HG02763 (cell line): Measurements from ENCODE around the gene LRRC3.

Experiments
- ATAC-seq: cut with Tn5 transposase; IDR thresholded peaks from one replicate; pipeline ENCODE4 v1.9.1; 2021; ENCODE audit warnings: mild to moderate bottlenecking, moderate library complexity; ENCODE audit not compliant: unreplicated experiment

The LRRC3 gene

DNA sequence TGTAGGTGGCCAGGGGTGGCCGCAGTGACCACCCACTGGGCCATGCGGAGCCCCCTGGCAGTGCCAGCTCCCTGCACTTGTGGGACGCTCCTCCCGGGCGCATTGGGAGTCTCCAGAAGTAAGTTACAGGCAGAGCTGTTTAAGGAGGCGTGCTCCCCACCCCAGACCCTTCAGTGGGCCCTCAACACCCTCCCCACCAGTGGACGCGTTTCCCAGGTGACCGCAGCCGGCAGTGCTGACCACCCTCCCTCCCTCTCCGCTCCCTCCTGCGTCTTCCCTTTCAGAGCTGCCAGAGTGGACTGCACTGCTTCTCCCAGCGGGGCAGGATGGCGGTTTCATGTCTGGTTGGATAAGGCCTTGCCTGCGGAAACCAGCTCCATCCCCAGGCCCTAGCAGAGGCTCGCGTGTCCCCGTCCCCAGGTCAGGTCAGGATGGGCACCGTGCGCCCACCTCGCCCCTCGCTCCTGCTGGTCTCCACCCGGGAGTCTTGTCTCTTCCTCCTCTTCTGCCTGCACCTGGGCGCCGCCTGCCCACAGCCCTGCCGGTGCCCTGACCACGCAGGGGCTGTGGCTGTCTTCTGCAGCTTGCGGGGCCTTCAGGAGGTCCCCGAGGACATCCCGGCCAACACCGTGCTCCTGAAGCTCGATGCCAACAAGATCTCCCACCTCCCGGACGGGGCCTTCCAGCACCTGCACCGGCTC, 1.1 kb downstream of the LRRC3 start:
- ATAC-seq, result no peak

DNA sequence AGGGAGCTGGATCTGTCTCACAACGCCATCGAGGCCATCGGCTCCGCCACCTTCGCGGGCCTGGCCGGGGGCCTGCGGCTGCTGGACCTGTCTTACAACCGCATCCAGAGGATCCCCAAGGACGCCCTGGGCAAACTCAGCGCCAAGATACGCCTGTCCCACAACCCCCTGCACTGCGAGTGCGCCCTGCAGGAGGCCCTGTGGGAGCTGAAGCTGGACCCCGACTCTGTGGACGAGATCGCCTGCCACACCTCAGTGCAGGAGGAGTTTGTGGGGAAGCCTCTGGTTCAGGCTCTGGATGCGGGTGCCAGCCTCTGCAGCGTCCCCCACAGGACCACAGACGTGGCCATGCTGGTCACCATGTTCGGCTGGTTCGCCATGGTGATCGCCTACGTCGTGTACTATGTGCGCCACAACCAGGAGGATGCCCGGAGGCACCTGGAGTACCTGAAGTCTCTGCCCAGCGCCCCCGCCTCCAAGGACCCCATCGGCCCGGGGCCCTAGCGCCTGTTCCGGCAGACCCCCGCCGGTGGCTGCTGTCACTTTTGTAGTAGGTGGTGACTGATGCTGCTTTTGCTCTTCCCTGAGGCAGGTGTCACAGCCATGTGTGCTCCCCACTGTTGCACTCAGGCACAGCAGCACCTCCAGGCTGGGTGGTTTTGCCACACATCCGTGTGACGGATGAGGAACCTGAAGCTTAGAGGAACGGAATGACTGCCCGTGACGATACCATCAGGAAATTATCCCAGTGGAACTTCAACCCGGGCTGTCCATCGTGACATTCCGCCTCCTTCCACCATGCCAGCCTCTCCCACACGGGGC, 1.8 kb downstream of the LRRC3 start:
- no peak for ATAC-seq

DNA sequence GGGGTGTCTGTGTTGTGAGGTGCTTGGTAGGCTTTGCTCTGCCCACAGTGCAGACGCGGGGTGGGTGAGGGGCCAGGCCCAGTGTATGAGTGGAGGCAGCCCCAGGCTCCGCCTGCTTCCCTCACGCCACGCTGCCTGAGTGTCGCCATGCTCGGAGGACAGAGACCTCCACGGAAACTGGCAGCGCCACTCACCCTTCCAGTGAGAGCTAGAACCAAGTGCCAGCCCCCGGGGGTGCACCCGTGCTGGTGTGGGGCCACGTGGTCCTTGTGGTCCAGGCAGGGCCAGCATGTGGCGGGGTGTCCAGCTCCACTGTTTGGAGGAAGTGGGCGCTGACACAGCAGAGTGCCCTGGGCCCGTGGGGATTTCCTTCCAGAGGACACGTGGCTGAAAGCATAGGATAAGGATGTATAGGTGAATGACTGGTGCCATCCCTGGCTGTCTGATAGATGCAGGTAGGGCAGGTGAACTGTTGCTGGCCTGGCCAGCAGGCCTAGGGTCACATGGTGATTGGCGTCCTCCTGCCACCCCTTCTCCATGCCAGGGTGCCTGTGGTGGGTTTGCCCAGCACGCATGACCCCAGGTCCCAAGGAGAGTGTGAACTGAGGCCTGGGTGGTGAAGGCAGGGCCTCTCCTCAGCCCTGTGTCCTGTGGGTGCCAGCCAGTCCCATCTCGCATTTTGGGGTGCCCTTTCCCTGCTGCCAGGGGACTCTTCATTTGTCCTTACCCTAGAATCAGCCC, 3.8 kb downstream of the LRRC3 start:
- ATAC-seq, result no peak

DNA sequence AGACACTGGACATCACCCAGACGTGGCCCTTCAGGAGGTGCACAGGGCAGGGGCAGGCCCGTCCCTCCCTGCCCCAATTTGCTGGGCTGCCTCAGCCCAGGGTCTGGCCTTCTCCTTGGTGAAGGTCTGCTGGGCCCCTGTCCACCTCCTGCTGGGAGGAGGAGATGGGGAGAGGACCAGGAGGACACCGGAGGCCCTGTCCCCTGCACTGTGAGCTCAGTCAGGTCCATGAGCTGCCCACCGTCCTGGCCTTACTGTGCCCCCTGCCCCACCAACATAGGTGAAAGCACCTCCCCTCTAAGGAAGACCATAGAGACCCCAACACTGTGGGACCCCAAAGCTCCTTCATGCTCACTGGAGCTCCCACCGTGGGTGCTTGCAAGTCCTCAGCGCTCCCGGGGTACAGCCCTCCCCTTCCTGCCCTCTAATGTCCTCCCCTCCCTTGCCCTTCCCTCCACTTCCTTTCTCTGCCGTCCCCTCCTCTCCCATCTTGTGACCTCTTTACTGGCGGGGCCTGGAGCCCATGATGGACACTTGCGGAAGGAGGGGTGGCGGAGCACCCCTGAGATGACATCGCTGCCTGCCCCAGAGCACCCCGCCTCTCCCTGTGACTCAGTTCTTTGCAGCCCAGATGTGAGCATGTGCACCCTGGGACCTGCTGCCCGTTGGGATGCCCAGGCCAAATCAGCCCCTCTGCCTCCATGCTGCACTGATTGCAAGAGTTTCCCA, 4.6 kb downstream of the LRRC3 start:
- no peak for ATAC-seq

DNA sequence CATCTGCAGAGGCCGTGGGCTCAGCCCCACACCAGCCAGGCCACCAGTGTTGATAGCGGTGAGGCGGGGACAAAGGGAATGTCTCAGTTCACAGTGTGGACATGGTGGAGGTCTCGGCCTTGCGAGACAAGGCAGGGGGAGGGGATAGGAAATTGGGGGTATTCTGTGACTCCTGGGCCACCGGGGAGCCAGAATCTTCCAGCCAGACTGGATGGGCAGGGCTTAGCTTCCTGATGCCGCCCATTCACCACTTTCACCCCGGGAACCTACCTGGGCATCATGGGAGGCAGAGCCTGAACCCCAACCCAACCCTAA, 5.1 kb downstream of the LRRC3 start:
- ATAC-seq, result no peak

DNA sequence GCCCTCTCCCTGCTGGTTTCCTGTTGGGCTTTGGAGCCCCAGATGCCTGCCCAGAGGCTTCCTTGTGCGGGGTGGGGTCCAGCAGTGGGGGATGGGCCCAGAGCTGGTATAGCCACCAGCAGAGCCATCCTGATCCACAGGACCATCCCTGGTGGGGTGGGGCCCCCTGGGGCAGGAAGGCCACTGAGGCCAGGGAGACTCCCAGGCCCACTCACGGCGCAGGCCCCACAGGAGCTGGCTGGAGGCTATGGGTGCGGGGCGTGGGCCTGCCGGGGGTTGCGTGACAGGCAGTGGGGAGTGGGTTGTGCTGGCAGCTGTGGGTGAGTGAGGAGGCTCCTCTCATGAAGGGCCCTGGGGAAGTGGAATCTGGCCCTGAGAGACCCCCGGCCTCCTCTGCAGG, 5.7 kb downstream of the LRRC3 start:
- ATAC-seq, result no peak

DNA sequence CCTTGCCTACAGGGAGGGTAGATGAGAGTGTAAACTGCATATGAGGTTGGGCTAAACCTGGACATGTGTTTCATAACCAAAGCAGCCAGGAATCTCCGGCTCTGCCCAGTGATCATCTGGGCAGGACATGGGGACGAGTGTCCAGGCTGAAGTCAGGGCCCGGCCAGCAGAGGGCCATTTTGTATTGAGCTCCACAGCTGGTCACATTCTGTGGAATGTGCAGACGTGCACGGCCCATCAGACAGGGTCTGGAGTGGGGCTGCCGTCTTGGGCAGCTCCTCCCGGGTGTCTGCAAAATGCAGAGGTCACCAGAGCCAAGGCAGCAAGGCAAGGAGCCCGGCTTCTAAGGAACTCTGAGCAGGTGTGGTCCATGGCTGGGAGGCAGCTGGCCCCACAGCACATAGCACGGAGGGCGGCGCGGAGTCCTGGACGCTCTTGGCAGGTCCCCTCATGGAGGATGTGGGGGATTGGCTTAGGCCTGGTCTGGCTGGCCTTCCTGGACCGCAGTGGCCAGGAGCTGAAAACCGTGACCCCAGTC, 6.2 kb downstream of the LRRC3 start:
- no peak for ATAC-seq

DNA sequence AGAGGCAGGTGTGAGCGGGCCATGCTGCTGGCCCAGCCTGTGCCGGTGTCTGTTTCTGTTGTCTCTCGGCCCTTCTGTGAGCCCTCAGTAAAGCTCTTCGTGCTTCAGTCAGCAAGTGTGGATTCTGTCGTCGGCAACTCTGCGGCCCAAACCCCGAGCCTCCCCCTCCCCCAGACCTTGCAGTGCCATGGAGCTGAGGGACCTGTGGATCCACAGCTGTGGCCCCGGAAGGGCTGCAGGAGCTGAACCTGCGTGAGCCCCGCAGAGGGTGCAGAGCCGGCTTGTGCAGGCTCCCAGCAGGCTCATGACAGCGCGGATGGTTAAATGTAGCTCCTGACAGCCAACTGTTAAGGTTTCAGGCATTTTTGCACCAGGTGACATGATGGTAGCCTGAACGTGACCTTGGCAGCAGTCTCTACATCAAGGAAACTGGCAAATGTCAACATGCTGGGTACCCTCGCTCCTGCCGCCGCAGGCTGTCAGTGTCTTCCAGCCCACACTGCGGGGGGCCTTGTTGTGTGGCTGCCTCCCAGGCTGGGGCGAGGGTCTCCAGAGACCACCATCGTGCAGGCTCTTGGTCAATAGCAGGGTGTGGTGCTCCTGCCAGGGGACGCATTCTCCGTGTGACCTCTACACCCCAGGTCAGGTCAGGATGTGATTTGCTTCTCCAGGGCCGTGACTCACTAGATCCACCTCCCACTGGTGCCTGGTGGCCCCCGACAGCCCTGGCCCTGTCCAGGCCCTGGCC, 7.0 kb downstream of the LRRC3 start:
- ATAC-seq, result no peak

DNA sequence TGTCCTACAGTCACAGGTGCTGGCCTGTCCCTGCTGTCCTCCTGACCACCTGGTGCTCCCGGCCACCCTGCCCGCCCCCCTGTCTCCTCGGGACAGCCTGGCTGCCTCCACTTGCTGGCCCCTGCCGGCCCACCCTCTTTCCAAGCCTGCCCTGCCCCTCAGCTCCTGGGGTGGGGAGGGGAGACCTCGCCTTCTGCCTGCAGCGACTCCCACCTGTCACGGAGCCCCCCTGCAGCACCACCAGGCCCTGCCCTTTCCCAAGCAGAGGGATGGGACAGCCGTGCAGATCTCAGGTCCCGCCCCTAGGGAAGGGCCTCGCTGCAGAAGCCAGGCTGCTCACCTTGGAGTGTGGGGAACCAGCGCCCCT, 7.5 kb downstream of the LRRC3 start:
- no peak for ATAC-seq

DNA sequence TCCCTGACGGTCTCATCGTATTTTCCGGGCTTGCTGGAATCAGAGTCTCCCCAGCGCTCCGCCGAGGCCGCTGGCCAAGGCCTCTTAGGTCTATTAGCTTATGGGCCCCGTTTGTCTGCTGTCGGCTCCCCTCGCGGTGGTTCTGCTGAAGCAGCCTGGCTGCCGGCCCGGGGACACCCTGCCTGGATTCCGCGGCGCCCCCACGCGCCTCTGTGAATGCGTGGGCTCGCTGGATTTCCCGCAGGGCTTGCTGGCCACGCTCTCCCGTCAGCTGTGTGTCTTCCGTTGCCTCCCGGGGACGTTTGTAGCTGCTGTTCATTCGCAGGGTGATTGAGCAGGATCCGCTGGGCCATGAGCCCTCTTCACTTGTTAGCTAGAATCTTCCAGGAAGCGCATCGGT, 8.4 kb downstream of the LRRC3 start:
- no peak for ATAC-seq

DNA sequence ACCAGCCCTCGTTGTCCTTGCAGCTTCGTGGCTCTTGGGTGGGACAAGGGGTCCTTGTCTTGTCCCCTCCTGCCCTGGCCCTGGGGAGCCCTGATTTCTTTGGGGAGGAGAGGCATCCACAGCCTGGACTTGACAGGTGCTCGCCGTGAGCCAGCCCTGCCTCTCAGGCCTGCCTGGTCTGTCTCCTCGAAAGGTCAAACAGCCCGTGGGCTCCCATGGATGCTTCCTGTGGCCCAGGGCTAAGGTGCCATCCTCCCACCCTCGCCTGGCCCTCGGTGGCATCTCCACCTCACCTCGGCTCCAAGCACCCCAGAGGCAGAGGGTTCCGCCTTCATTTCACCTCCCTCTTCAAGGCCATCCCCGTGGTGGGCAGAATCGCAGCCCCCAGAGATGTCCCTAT, 9.0 kb downstream of the LRRC3 start:
- ATAC-seq, result no peak

DNA sequence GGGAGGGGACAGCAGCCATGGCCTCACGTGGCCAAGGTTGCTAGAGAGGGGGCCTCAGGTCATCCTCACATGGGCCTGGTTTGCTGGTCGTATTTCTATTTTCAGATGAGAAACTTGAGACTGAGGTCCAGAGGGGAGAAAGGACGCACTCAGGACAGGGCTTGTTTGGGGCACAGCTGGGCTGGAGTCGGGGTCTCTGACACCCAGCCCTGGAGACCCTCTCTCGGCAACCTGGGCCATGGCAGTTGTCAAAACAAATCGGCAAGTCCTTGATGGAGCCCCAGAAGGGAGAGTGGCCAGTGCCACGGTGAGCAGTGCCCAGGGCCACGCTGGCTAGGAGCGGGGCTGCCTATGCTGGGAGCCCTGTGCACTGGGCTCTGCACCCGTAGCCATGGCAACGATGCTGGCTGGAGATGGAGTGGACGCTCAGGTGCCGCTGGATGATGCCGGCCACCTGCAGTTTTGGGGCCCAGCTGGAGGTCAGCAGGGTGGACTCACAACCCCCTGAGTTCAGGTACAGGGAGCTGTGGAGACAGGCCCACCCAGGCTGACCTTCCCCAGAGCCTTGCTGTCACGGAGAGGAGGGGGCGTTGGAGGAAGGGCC, 11.1 kb downstream of the LRRC3 start:
- ATAC-seq, result no peak

DNA sequence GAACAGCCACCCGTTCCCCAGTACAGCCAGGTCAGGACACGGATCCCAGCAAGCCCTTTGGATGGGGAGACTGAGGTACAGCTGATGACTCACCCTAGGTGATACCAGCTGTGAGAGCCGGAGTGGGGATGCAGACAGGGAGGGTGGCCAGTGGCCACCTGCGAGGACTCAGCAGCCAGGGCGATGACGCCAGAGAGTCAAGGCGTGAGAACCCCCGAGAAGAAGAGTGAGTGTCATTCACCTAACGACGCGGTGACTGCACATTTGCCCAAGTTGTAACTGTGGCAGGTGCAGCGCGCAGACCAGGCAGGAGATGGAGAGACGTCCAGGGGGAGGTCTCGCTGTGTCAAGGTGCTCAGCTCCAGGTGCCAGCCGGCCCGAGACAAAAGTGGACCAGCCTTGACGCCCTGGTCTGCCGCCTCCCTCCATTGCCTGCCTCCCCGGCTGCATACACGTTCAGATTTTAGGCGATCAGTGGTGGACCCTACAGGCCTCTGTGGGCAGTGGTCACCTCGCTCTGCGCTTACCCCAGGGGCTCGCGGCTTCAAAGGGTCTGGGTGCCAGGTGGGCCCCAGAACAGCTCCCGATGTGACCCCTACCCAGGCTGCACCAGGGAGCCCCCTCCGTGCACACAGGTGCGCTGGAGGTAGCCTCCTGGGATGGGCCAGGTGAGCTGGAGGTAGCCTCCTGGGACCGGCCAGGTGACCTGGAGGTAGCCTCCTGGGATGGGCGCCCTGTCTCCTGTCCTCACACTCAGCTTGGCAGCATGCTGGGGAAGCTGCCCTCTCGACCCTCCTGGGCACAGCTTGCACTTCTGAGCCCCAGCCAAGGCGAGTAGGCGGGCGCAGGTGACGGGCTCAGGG, 11.9 kb downstream of the LRRC3 start:
- ATAC-seq, result no peak

DNA sequence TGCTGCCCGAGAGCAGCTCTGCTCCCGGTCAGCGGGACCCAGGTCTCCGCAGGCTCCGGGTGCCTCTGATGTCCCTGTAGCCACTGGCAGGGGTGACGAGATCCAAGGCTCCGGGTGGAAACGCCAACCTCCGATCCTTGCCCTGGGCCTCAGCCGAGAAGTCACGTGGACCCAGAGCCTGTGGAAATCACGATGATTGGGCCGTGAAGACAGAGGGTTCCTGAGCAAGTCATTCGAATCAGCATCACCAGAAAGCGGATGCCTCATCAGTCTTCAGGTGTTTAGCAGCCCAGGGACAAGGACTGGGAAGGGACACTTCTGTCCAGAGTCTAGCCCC, 12.5 kb downstream of the LRRC3 start:
- no peak for ATAC-seq

DNA sequence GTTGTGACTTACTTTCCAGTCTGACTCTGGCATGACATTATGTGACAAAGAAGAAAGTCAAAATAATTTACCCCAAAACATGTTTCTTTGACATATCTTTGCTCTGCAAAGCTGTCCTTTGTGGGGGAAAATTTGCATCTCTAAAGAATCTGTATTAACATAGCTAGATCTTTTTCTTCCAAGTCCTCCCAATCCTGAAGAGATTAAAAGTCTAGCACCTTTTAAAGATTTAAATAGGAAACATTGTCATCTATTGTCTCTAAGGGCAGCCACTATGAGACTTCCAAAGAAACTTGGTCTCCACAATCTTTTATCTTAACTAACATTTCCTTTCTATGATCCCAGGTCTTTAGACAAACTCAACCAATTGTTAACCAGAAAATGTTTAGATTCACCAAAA, 16.0 kb downstream of the LRRC3 start:
- no peak for ATAC-seq

DNA sequence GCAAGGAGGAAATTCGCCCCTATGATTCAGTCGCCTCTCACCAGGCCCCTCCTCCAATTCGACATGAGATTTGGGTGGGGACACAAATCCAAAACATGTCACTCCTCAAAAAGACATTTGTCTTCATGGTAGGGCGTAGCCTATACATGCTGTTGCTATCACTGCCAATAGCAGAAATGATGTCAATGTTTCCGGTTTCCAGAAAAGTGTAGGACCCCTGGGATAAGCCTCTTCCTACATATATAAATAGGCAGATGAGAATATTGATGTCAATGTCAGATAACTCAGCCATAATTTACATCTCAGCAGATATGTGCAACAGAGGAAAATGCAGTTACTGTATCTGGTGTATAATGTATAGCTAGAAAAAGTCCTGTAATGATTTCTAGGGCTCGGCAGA, 16.7 kb downstream of the LRRC3 start:
- no peak for ATAC-seq

DNA sequence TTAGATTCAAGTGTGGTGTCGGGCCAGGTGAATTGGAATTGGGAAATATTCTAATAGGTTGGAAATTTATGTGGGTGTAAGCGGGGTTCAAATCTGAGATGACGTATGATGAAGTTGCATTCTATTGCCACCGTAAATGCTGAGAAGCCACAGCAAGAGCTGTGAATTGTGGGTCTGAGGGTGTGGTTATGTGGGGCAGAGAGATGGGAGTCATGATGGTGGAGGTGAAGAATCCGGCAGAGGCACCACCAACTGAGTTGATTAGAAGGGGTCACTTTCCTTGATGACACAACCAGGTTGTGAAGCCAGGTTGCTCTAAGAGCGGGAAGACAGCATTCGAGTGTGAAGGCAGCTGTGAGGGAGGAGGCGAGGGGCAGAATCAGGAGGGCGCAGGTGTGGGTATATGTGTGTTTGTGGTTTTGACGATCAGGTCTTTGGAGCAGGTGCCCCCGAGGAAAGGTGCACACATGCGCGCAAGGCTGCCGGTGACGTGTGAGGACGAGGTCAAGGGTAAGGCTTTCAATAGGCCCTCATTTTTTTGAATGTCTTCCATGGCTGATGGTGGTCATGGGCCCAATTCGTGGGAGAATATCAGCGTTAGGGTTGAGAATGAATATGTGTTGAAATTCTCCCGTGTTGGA, 18.7 kb downstream of the LRRC3 start:
- ATAC-seq, result no peak

DNA sequence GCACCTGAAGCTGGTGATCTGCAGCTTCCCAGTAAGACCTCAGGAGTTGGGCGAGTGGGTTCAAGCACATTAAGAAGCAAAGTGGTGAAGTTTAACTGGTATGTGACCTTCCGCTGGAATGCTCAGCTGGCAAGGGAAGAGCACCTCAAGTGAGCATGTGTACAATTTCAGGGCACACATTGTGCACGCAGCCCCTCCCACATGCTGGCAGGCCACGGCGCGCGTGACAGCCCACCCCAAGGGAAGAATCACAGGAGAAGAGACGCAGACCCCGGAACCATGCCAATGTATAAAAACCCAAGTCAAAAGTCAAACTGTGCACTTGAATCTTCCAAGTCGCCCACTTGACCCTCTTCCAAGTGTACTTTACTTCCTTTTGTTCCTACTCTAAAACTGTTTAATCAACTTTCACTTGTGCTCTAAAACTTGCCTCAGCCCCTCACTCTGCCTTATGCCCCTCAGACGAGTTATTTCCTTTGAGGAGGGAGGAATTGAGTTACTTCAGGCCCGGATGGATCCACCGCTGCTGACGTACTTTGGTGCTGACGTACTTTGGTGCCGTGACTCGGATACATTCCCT, 20.0 kb downstream of the LRRC3 start:
- no peak for ATAC-seq
